IMR-90 (cell line): ENCODE measurements around the gene RAD51D. TPM values are rescaled to one million over a fixed set of nuclear protein-coding genes. Genes with fewer than 3 reads are reported as not detected.

Source experiments
- ATAC-seq: fragments of 200-7000 bp; cut with Tn5 transposase; 2 replicates; pipeline ENCODE4 v1.9.1; 2020; ENCODE audit warnings: low read depth, mild to moderate bottlenecking, moderate library complexity
- BruUV-seq: library from RNA; stranded (reverse); fragments of 400-500 nt; replicated peaks from 2 replicates; lab custom pipeline; 2021; lab: Mats Ljungman, UMichigan
- CTCF ChIA-PET: fragments of 300-600 bp; formaldehyde crosslinking; extraction: SDS; loops from one replicate; lab custom pipeline; 2021; ENCODE audit warnings: antibody characterized with exemption; lab: Yijun Ruan, JAX
- POLR2A ChIA-PET: fragments of 300-600 bp; sonication (Branson Sonifier 250); formaldehyde crosslinking; loops from one replicate; lab custom pipeline; 2022; ENCODE audit warnings: antibody characterized with exemption; ENCODE audit not compliant: unreplicated experiment; lab: Charles Lee
- DNase-seq: peaks from one replicate; pipeline ENCODE4 v3.0.0; 2013
- H2AFZ ChIP-seq: replicated peaks from 2 replicates; pipeline ENCODE3; 2013; ENCODE audit warnings: low read length, mild to moderate bottlenecking; ENCODE audit not compliant: poor library complexity
- H2AK5ac ChIP-seq: 2 replicates; pipeline ENCODE4 v1.6.1; 2013; ENCODE audit warnings: low read depth, low read length, inconsistent platforms
- H2AK9ac ChIP-seq: replicated peaks from 2 replicates; pipeline ENCODE3; 2013; ENCODE audit warnings: mild to moderate bottlenecking, low read depth, low read length, moderate library complexity; ENCODE audit not compliant: poor library complexity
- H2BK120ac ChIP-seq: 2 replicates; pipeline ENCODE4 v1.6.1; 2013; ENCODE audit warnings: low read depth, low read length, inconsistent platforms
- H2BK15ac ChIP-seq: 3 replicates; pipeline ENCODE4 v1.6.1; 2013; ENCODE audit warnings: low read depth, low read length, inconsistent platforms
- H2BK20ac ChIP-seq: 2 replicates; pipeline ENCODE4 v1.6.1; 2013; ENCODE audit warnings: low read depth, mild to moderate bottlenecking, inconsistent platforms, low read length, moderate library complexity
- H2BK5ac ChIP-seq: 2 replicates; pipeline ENCODE4 v1.6.1; 2013; ENCODE audit warnings: mild to moderate bottlenecking, low read depth, low read length, inconsistent platforms; ENCODE audit not compliant: poor library complexity, severe bottlenecking
- H3K14ac ChIP-seq: replicated peaks from 2 replicates; pipeline ENCODE4 v1.6.1; 2013; ENCODE audit warnings: low read depth, low read length, inconsistent platforms
- H3K18ac ChIP-seq: 2 replicates; pipeline ENCODE4 v1.6.1; 2013; ENCODE audit warnings: low read depth, low read length, control low read depth
- H3K23ac ChIP-seq: 2 replicates; pipeline ENCODE4 v1.6.1; 2013; ENCODE audit warnings: low read depth, low read length, inconsistent platforms
- H3K27ac ChIP-seq: 2 replicates; pipeline ENCODE4 v1.5.1; 2013; ENCODE audit warnings: mild to moderate bottlenecking, control low read depth, low read length; ENCODE audit not compliant: insufficient read depth
- H3K27me3 ChIP-seq: 2 replicates; pipeline ENCODE4 v1.6.1; 2013; ENCODE audit warnings: low read length; ENCODE audit not compliant: control insufficient read depth, insufficient read depth
- H3K36me3 ChIP-seq: 2 replicates; pipeline ENCODE4 v1.6.1; 2013; ENCODE audit warnings: low read length, mixed read lengths; ENCODE audit not compliant: control insufficient read depth, insufficient read depth
- H3K4ac ChIP-seq: 2 replicates; pipeline ENCODE4 v1.6.1; 2013; ENCODE audit warnings: low read depth, low read length, inconsistent platforms
- H3K4me1 ChIP-seq: 2 replicates; pipeline ENCODE4 v1.6.1; 2013; ENCODE audit warnings: low read length, mixed read lengths; ENCODE audit not compliant: control insufficient read depth, insufficient read depth
- H3K4me2 ChIP-seq: 2 replicates; pipeline ENCODE4 v1.6.1; 2013; ENCODE audit warnings: low read depth, mild to moderate bottlenecking, control low read depth, low read length, moderate library complexity
- H3K4me3 ChIP-seq: 2 replicates; pipeline ENCODE4 v1.5.1; 2013; ENCODE audit warnings: low read depth, mild to moderate bottlenecking, control low read depth, low read length, moderate library complexity; ENCODE audit not compliant: insufficient read depth
- H3K56ac ChIP-seq: 2 replicates; pipeline ENCODE4 v1.6.1; 2013; ENCODE audit warnings: low read length, inconsistent platforms; ENCODE audit not compliant: insufficient read depth; ENCODE audit errors: extremely low read depth
- H3K79me1 ChIP-seq, 2 experiments: 2 replicates each; pipeline ENCODE4 v1.6.1; 2013; ENCODE audit warnings: low read length in 2 of 2, inconsistent platforms in 1 of 2, low read depth in 1 of 2
- H3K9ac ChIP-seq: 2 replicates; pipeline ENCODE4 v1.6.1; 2013; ENCODE audit warnings: low read depth, low read length, control low read depth
- H3K9me1 ChIP-seq: 2 replicates; pipeline ENCODE4 v1.6.1; 2013; ENCODE audit warnings: low read length, inconsistent platforms; ENCODE audit not compliant: insufficient read depth
- H3K9me3 ChIP-seq: 2 replicates; pipeline ENCODE4 v1.6.1; 2013; ENCODE audit warnings: low read length; ENCODE audit not compliant: control insufficient read depth, insufficient read depth
- H4K20me1 ChIP-seq: 2 replicates; pipeline ENCODE4 v1.6.1; 2013; ENCODE audit warnings: low read length, inconsistent platforms; ENCODE audit not compliant: insufficient read depth
- H4K5ac ChIP-seq: 2 replicates; pipeline ENCODE4 v1.6.1; 2013; ENCODE audit warnings: mild to moderate bottlenecking, low read depth, low read length, control low read depth
- H4K8ac ChIP-seq, 2 experiments: 2 replicates each; pipeline ENCODE4 v1.6.1; 2013; ENCODE audit warnings: low read depth in 2 of 2, low read length in 2 of 2, control low read depth in 1 of 2, inconsistent platforms in 1 of 2
- H4K91ac ChIP-seq: 2 replicates; pipeline ENCODE4 v1.6.1; 2013; ENCODE audit warnings: low read depth, low read length, inconsistent platforms; ENCODE audit not compliant: insufficient read depth
- BHLHE40 ChIP-seq: fragments of 150-350 bp; IDR thresholded peaks from 2 replicates; pipeline ENCODE4 v1.6.1; 2016; ENCODE audit warnings: mild to moderate bottlenecking, low read depth, low read length
- CHD1 ChIP-seq: IDR thresholded peaks from 2 replicates; pipeline ENCODE4 v1.6.1; 2012; ENCODE audit warnings: low read depth, low read length, improper control_type of control experiment
- ELK1 ChIP-seq: fragments of 150-350 bp; IDR thresholded peaks from 2 replicates; pipeline ENCODE4 v1.6.1; 2016; ENCODE audit warnings: low read depth, mild to moderate bottlenecking, low read length, moderate library complexity, borderline replicate concordance
- FOS ChIP-seq: fragments of 150-350 bp; IDR thresholded peaks from 2 replicates; pipeline ENCODE4 v1.6.1; 2016; ENCODE audit warnings: low read depth, low read length
- MAZ ChIP-seq: IDR thresholded peaks from 2 replicates; pipeline ENCODE4 v1.6.1; 2012; ENCODE audit warnings: low read depth, mild to moderate bottlenecking, low read length, improper control_type of control experiment, moderate library complexity, borderline replicate concordance
- RAD21 ChIP-seq: IDR thresholded peaks from 2 replicates; pipeline ENCODE4 v1.6.1; 2012; ENCODE audit warnings: low read length, improper control_type of control experiment
- RCOR1 ChIP-seq: IDR thresholded peaks from 2 replicates; pipeline ENCODE4 v1.6.1; 2012; ENCODE audit warnings: mild to moderate bottlenecking, low read length, improper control_type of control experiment; ENCODE audit not compliant: insufficient replicate concordance
- SMC3 ChIP-seq: fragments of 150-350 bp; IDR thresholded peaks from 2 replicates; pipeline ENCODE4 v1.6.1; 2016; ENCODE audit warnings: low read depth, mild to moderate bottlenecking, antibody characterized with exemption, low read length, moderate library complexity
- USF2 ChIP-seq: fragments of 150-350 bp; IDR thresholded peaks from 2 replicates; pipeline ENCODE4 v1.6.1; 2017; ENCODE audit warnings: mild to moderate bottlenecking, antibody characterized with exemption, low read length, low read depth
- whole genome bisulfite sequencing, 2 experiments: methylation state at CpG; one replicate each; pipeline versions ENCODE4 v1.1.5 to v1.1.7; 2013; ENCODE audit warnings: missing lambda C conversion rate in 2 of 2; ENCODE audit not compliant: insufficient read length in 1 of 2; ENCODE audit errors: extremely low coverage in 2 of 2; 5-methylcytosine and 5-hydroxymethylcytosine counted together
- dilution Hi-C: fragments of 300-500 bp; cut with HindIII; formaldehyde crosslinking; loops from one replicate; pipeline ENCODE4 v1.14.3; 2018; ENCODE audit warnings: low sequenced_read_pairs; ENCODE audit not compliant: unreplicated experiment
- in situ Hi-C: fragments of 300-500 bp; cut with MboI; formaldehyde crosslinking; loops from 3 replicates; pipeline ENCODE4 v1.14.3; 2019; ENCODE audit warnings: low sequenced_read_pairs, inconsistent platforms, mixed read lengths
- intact Hi-C: fragments of 100-400 bp; cut with micrococcal nuclease; formaldehyde crosslinking; loops from 2 replicates; pipeline ENCODE4 v1.10.0; 2022
- polyA plus RNA-seq, 3 experiments: library from polyadenylated mRNA; depleted of rRNA; stranded (reverse); fragments of >200 nt; gene quantifications; 2 replicates each; pipeline ENCODE4 v1.2.3, GENCODE V29; 2012; ENCODE audit warnings: low replicate concordance in 1 of 3
- total RNA-seq: library from RNA; depleted of rRNA; stranded (reverse); fragments of >200 nt; gene quantifications from 2 replicates; pipeline ENCODE4 v1.2.3, GENCODE V29; 2012
- TF ChIP-seq, protein P1 (sequence below): conservative IDR thresholded peaks from 2 replicates; pipeline ENCODE4 v1.5.1; 2012; ENCODE audit warnings: mild to moderate bottlenecking, low read depth, low read length, improper control_type of control experiment

The RAD51D gene
- total and polyA plus RNA-seq, 2 of the 4 experiments (the other 2 are of a cell fraction): 10.8 to 12.7 TPM

DNA sequence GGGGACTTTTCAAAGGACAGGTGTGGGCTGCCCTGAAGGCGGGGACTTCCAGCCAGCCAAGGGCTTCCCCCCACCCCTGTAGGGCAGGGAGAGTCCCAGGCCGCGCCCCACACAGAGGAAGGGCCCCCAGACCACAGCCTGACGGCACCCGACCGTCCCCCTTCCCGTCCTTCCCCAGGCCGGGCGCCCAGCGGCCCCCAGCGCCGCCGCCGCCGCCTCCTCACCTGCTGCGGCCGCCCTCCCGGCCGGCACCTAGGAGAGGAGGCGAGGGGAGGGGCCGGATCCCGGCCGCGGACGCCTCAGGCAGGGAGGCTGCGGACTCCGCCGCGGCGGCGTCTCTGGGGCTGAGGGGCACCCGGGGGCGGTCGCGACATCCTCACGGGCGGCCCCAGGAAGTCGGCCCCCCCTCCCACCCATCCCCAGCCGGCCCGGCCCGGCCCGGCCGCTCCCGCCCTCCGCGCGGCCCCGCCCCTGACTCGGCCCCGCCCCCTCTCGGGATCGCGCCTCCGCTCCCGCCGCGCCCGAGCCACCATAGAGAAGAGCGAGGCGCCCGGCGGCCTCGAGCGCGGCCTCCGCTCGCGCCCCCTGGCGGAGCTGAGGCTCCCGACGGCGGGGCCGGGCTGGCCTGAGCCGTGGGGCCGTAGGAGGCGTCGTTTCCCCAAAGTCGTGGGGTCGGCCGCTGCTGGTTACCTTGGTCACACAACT, 30.6 kb downstream of the RAD51D start:
- CTCF ChIA-PET: interaction anchor here (0.9 kb wide), 2 partner anchors 89 to 91 kb away, joined by 3 to 4 read pairs; no protein-coding TSS in a partner anchor
- peak; percentile 89 for ATAC-seq
- peak overlapping the region; percentile 71 for H3K9ac ChIP-seq
- peak overlapping the region; percentile 83 for H4K5ac ChIP-seq
- peaks cover 5 to 40% of the 10 kb centered on the region in 2 experiments; a peak in 3 of 4 replicates for H3K79me1 ChIP-seq
- 0% methylated on average over 15 of the region's 80 CpGs; no CpG with 5 or more reads in 1 of the 2 experiments for WGBS, 2 experiments
- peak overlapping the region; percentile 99 for H2AK9ac ChIP-seq
- intact Hi-C loops (loop anchor here (1.0 to 2.0 kb wide), 4 partner anchors 26 to 108 kb away; partner anchors contain the start of gene RFFL), dilution Hi-C loops (no loop called here), in situ Hi-C loops (no loop called here)
- peak overlapping the region; percentile 33; the same call in 1 of the 2 replicates for H2AK5ac ChIP-seq
- H4K91ac ChIP-seq: peak overlapping the region; percentile 80
- H4K8ac ChIP-seq: peak overlapping the region; percentile 78 to 96
- H3K23ac ChIP-seq: peak overlapping the region; percentile 89
- no peaks in the 10 kb centered on the region; the same call in 1 of the 2 replicates for H4K20me1 ChIP-seq
- H2BK5ac ChIP-seq: peak overlapping the region; percentile 66
- peak overlapping the region; percentile 66; the same call in 2 of the 3 replicates for H2BK15ac ChIP-seq
- H3K9me3 ChIP-seq: no peaks in the 10 kb centered on the region
- peak overlapping the region; percentile 97 for H2AFZ ChIP-seq
- H3K18ac ChIP-seq: peak overlapping the region; percentile 44
- BruUV-seq: no TSS peak
- H3K4ac ChIP-seq: peak overlapping the region; percentile 88
- no peaks in the 10 kb centered on the region for H3K36me3 ChIP-seq
- DNase-seq: peak; percentile 69
- POLR2A ChIA-PET: no interaction called here
- TF ChIP-seq CHD1 (no peak), RAD21 (peak; percentile 79), USF2 (no peak), BHLHE40 (no peak), SMC3 (peak; percentile 85), ELK1 (no peak), RCOR1 (no peak), MAZ (peak; percentile 71; the same call in 1 of the 2 replicates), FOS (no peak)
- TF ChIP-seq, protein P1, sequence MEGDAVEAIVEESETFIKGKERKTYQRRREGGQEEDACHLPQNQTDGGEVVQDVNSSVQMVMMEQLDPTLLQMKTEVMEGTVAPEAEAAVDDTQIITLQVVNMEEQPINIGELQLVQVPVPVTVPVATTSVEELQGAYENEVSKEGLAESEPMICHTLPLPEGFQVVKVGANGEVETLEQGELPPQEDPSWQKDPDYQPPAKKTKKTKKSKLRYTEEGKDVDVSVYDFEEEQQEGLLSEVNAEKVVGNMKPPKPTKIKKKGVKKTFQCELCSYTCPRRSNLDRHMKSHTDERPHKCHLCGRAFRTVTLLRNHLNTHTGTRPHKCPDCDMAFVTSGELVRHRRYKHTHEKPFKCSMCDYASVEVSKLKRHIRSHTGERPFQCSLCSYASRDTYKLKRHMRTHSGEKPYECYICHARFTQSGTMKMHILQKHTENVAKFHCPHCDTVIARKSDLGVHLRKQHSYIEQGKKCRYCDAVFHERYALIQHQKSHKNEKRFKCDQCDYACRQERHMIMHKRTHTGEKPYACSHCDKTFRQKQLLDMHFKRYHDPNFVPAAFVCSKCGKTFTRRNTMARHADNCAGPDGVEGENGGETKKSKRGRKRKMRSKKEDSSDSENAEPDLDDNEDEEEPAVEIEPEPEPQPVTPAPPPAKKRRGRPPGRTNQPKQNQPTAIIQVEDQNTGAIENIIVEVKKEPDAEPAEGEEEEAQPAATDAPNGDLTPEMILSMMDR: peak; percentile 87
- H2BK20ac ChIP-seq: peak overlapping the region; percentile 20; the same call in 1 of the 2 replicates
- peaks cover 14% of the 10 kb centered on the region for H3K9me1 ChIP-seq
- H3K4me3 ChIP-seq: peak overlapping the region; percentile 87
- H3K4me2 ChIP-seq: peak overlapping the region; percentile 92
- H2BK120ac ChIP-seq: peak overlapping the region; percentile 72; the same call in 1 of the 2 replicates
- H3K27ac ChIP-seq: peak overlapping the region; percentile 73
- H3K27me3 ChIP-seq: no peaks in the 10 kb centered on the region
- H3K4me1 ChIP-seq: peaks cover 11% of the 10 kb centered on the region
- H3K56ac ChIP-seq: peak overlapping the region; percentile 64
- peak overlapping the region; percentile 89 for H3K14ac ChIP-seq
